ENCODE results near the gene MAP3K19. TPM values are rescaled to one million over a fixed set of nuclear protein-coding genes. Genes with fewer than 3 reads are reported as not detected.

Gene MAP3K19
- total and polyA plus RNA-seq, 10 of the 15 experiments (the other 5 are each of a cell fraction or from before 2014, with no cell fraction given) = 0.05 TPM; not detected in 9

DNA sequence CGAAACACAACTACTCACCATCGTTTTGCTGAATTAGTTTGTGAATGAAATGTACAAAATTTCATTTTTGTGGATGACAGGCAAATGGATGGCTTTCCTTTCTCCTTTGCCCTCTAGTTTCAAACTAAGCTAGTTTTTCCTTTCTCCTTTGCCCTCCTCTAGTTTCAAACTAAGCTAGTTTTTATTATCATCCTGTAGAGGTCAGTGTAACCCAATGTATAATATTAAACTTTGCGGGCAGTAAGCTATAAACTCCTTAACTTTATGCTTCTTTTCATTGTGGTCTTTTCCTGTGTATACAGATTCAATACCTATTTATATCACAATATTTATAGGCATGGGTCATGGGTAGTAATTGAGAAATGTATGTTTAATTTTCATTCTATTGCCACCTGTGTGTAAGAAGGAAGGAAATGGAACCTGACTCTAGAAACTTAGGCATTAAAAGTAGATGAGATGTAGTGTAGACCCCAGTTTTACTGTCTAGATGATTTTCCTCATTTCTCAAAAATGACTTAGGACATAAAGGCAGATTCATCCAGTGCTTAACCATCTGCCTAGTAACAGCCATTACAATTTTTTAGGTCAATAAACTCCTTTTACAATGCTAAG lies 58.1 kb downstream of the MAP3K19 start (continued):
- TF ChIP-seq, protein P1, sequence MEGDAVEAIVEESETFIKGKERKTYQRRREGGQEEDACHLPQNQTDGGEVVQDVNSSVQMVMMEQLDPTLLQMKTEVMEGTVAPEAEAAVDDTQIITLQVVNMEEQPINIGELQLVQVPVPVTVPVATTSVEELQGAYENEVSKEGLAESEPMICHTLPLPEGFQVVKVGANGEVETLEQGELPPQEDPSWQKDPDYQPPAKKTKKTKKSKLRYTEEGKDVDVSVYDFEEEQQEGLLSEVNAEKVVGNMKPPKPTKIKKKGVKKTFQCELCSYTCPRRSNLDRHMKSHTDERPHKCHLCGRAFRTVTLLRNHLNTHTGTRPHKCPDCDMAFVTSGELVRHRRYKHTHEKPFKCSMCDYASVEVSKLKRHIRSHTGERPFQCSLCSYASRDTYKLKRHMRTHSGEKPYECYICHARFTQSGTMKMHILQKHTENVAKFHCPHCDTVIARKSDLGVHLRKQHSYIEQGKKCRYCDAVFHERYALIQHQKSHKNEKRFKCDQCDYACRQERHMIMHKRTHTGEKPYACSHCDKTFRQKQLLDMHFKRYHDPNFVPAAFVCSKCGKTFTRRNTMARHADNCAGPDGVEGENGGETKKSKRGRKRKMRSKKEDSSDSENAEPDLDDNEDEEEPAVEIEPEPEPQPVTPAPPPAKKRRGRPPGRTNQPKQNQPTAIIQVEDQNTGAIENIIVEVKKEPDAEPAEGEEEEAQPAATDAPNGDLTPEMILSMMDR (IDR thresholded peaks at IDR 0.05 in 2 of 3, conservative IDR thresholded peaks at IDR 0.05 in 1 of 3; ENCODE audit: control insufficient read depth in 2 of 3, extremely low read depth in 1 of 3, insufficient read depth in 1 of 3, low read depth in 3 of 3, low read length in 3 of 3) = peak; percentile 26 to 47 (median 32); a peak in 5 of 6 replicates
- TF ChIP-seq RAD21 (IDR thresholded peaks at IDR 0.05; ENCODE audit: insufficient read depth, low read depth, low read length) = peak; percentile 59
- no peak for TF ChIP-seq CBFB (IDR thresholded peaks at IDR 0.05; ENCODE audit: low read depth)
- no peak for TF ChIP-seq MYC (IDR thresholded peaks at IDR 0.05; ENCODE audit: insufficient read depth, insufficient read length, insufficient replicate concordance, low read length, severe bottlenecking)

GRCh38 chr2:134985061-134985460 lies 62.2 kb downstream of the MAP3K19 start:
- ChIA-PET SMC1A (ENCODE audit: uncharacterized antibody, unreplicated experiment) (no interaction called here), POLR2A (no interaction called here), CTCF (interaction anchor here (1.1 kb wide), 1 partner anchor 724 kb away, joined by 3 read pairs; no protein-coding TSS in a partner anchor), RAD21 (ENCODE audit: unreplicated experiment) (no interaction called here)
- H3K79me2 ChIP-seq (ENCODE audit: control insufficient read depth, insufficient read depth, low read length) = no peaks in the 10 kb centered on the region
- intact Hi-C loops (cut with micrococcal nuclease; ENCODE audit: unreplicated experiment) (loop anchor here (5.0 kb wide), 1 partner anchor 727 kb away; no protein-coding TSS in a partner anchor), in situ Hi-C loops (cut with MboI) (loop anchor here (25.0 kb wide), 1 partner anchor 1402 kb away; no protein-coding TSS in a partner anchor)
- no peak overlapping the region for H2AFZ ChIP-seq (ENCODE audit: control insufficient read depth, low read depth, low read length)
- TF ChIP-seq HCFC1 (IDR thresholded peaks at IDR 0.05; ENCODE audit: low read length) (no peak), CBX3 (IDR thresholded peaks at IDR 0.05; ENCODE audit: borderline replicate concordance, low read depth) (no peak), SMAD1 (IDR thresholded peaks at IDR 0.05; ENCODE audit: low read depth, partially characterized antibody) (no peak)
- H3K9ac ChIP-seq (ENCODE audit: control insufficient read depth, insufficient read depth, low read length) = no peak overlapping the region
- no peak overlapping the region for H3K27ac ChIP-seq (ENCODE audit: control insufficient read depth, insufficient read depth)
- FAIRE-seq = no peak
- DNase-seq (ENCODE audit: low read depth, low spot score) = no peak
- no TSS peak for BruUV-seq (replicated peaks)
- no peaks in the 10 kb centered on the region for H3K4me1 ChIP-seq (ENCODE audit: control insufficient read depth, insufficient read depth, low read length)
- ATAC-seq = no peak
- H3K9me3 ChIP-seq (replicated peaks; ENCODE audit: control insufficient read depth, insufficient read depth, low read length) = no peaks in the 10 kb centered on the region; the same call in 2 of the 3 replicates
- H3K27me3 ChIP-seq (replicated peaks in 1 of 2; ENCODE audit: control insufficient read depth in 2 of 2, insufficient read depth in 2 of 2, low read length in 1 of 2) = no peaks in the 10 kb centered on the region
- no peak overlapping the region for H3K4me3 ChIP-seq
- WGBS (ENCODE audit: insufficient coverage, insufficient replicate concordance, low lambda C conversion rate, missing lambda C conversion rate) = 95% methylated on average over 3 of the region's 3 CpGs
- H3K36me3 ChIP-seq (ENCODE audit: control insufficient read depth in 2 of 2, insufficient read depth in 2 of 2, low read length in 1 of 2) = no peaks in the 10 kb centered on the region
- no peak overlapping the region for H3K4me2 ChIP-seq (ENCODE audit: control insufficient read depth, insufficient read depth)
- H4K20me1 ChIP-seq (ENCODE audit: control insufficient read depth, insufficient read depth) = no peaks in the 10 kb centered on the region

All from GM12878 (cell line).